T-cell (primary cell): Measurements from ENCODE around the gene FAM177B. TPM values are rescaled to one million over a fixed set of nuclear protein-coding genes. Genes with fewer than 3 reads are reported as not detected.
A peak's percentile ranks its signal among the peaks of the same experiment; 100 is the strongest.

Experiments used
- ATAC-seq, 4 experiments: fragments of 200-7000 bp in 3 of 4; fragments of 150-1000 bp in 1 of 4; cut with Tn5 transposase; replicated peaks in 1 of 4; 1 replicate in 3 of 4; 2 replicates in 1 of 4; pipeline ENCODE4 v1.10.0; 2021; ENCODE audit warnings: moderate library complexity in 3 of 4, mild to moderate bottlenecking in 2 of 4, moderate number of reproducible peaks in 1 of 4
- CTCF ChIA-PET, 2 donors: fragments of 300-600 bp; sonication (Branson Sonifier 250); formaldehyde crosslinking; loops; one replicate each; lab custom pipeline; 2022; ENCODE audit warnings: antibody characterized with exemption in 2 of 2; lab: Charles Lee
- POLR2A ChIA-PET, 2 donors: fragments of 300-600 bp; sonication (Branson Sonifier 250); formaldehyde crosslinking; loops; one replicate each; lab custom pipeline; 2022; ENCODE audit warnings: antibody characterized with exemption in 2 of 2; lab: Charles Lee
- DNase-seq, 35 experiments: peaks; one replicate each; pipeline versions ENCODE4 v3.0.0 to v3.0.0-alpha.2; 2013 to 2023
- H3K27ac ChIP-seq: one replicate; pipeline ENCODE4 v1.5.1; 2013; ENCODE audit warnings: low read length
- H3K27me3 ChIP-seq, 2 experiments: replicated peaks in 1 of 2; 1 replicate in 1 of 2; 2 replicates in 1 of 2; pipeline versions ENCODE4 v1.6.1 to v1.7.0; 2013; ENCODE audit warnings: low read length in 1 of 2, mixed read lengths in 1 of 2; ENCODE audit not compliant: control insufficient read depth in 2 of 2, insufficient read depth in 2 of 2; ENCODE audit errors: extremely low read depth in 1 of 2
- H3K36me3 ChIP-seq, 2 donors: 1 replicate in 1 of 2; 2 replicates in 1 of 2; pipeline versions ENCODE4 v1.6.1 to v1.7.0; 2013; ENCODE audit warnings: low read length in 1 of 2; ENCODE audit not compliant: control insufficient read depth in 2 of 2, insufficient read depth in 1 of 2; ENCODE audit errors: extremely low read depth in 1 of 2
- H3K4me1 ChIP-seq, 2 experiments: 1 replicate in 1 of 2; 2 replicates in 1 of 2; pipeline versions ENCODE4 v1.6.1 to v1.7.0; 2013; ENCODE audit warnings: low read length in 2 of 2, mixed read lengths in 1 of 2; ENCODE audit not compliant: insufficient read depth in 2 of 2, control insufficient read depth in 1 of 2; ENCODE audit errors: extremely low read depth in 1 of 2
- H3K4me3 ChIP-seq, 2 donors: 1 replicate in 1 of 2; 2 replicates in 1 of 2; pipeline versions ENCODE4 v1.5.1 to v1.7.0; 2013; ENCODE audit warnings: mild to moderate bottlenecking in 2 of 2, low read length in 1 of 2, moderate library complexity in 1 of 2; ENCODE audit not compliant: control insufficient read depth in 1 of 2; ENCODE audit errors: extremely low read depth in 1 of 2
- H3K9me3 ChIP-seq: 2 replicates; pipeline ENCODE4 v1.7.0; 2013
- H3K27ac Mint-ChIP-seq, 2 donors: one replicate each; pipeline ENCODE4 v1.8.0; 2020 to 2021; ENCODE audit warnings: mild to moderate bottlenecking in 2 of 2, mixed read lengths in 2 of 2
- H3K27me3 Mint-ChIP-seq, 2 donors: one replicate each; pipeline ENCODE4 v1.8.0; 2021 to 2022; ENCODE audit warnings: mixed read lengths in 2 of 2
- H3K36me3 Mint-ChIP-seq: one replicate; pipeline ENCODE4 v1.8.0; 2021; ENCODE audit warnings: mixed read lengths
- H3K4me1 Mint-ChIP-seq, 3 donors: one replicate each; pipeline ENCODE4 v1.8.0; 2020 to 2022; ENCODE audit warnings: mixed read lengths in 3 of 3, mild to moderate bottlenecking in 1 of 3
- H3K4me3 Mint-ChIP-seq, 3 donors: one replicate each; pipeline ENCODE4 v1.8.0; 2020 to 2022; ENCODE audit warnings: mild to moderate bottlenecking in 3 of 3, mixed read lengths in 3 of 3, moderate library complexity in 3 of 3
- H3K9me3 Mint-ChIP-seq, 3 donors: one replicate each; pipeline ENCODE4 v1.8.0; 2020 to 2022; ENCODE audit warnings: mixed read lengths in 3 of 3
- WGBS: methylation state at CpG from one replicate; pipeline ENCODE4 v1.1.5; 2013; ENCODE audit warnings: missing lambda C conversion rate; ENCODE audit not compliant: insufficient coverage; 5-methylcytosine and 5-hydroxymethylcytosine counted together
- total RNA-seq, 35 experiments: library from RNA in 6 of 35; stranded (reverse) in 6 of 35; fragments of 120-200 nt in 1 of 35; gene quantifications; one replicate each; pipeline versions ENCODE4 v1.2.1 to v1.2.4 and lab custom pipeline; 2013 to 2026

The FAM177B gene
- total RNA-seq, 5 donors from 2014 or later (not counting 1 experiment from before 2014, with no cell fraction given) = 0.58 to 3.3 (median 0.60) TPM

- Mint-ChIP-seq H3K4me1 (no peaks in the 10 kb centered on the region), H3K36me3 (no peaks in the 10 kb centered on the region), H3K4me3 (no peak overlapping the region), H3K27ac (no peak overlapping the region), H3K9me3 (peaks cover 0 to 8% (median 0%) of the 10 kb centered on the region in 3 donors), H3K27me3 (peaks cover 0 to 4% of the 10 kb centered on the region in 2 donors)
- no peaks in the 10 kb centered on the region for H3K27me3 ChIP-seq
- DNase-seq = no peak
- CTCF ChIA-PET = interaction anchor here in 1 of 2 donors (0.6 kb wide), 1 partner anchor 11 kb away, joined by 10 read pairs; no protein-coding TSS in a partner anchor
- no peaks in the 10 kb centered on the region for H3K36me3 ChIP-seq
- ATAC-seq = no peak
- POLR2A ChIA-PET = no interaction called here
- no peaks in the 10 kb centered on the region for H3K9me3 ChIP-seq
- H3K4me1 ChIP-seq = no peaks in the 10 kb centered on the region
- H3K27ac ChIP-seq = no peak overlapping the region
- no CpG with 5 or more reads among the region's 4 CpGs for WGBS
- H3K4me3 ChIP-seq = no peak overlapping the region
Measured at GRCh38 chr1:222790520-222790919, 53.5 kb downstream of the FAM177B start.

GRCh38 chr1:222791006-222791710 is 54.2 kb downstream of the FAM177B start:
- Mint-ChIP-seq H3K4me3 (no peak overlapping the region), H3K27me3 (peaks cover 0 to 4% of the 10 kb centered on the region in 2 donors), H3K9me3 (peaks cover 0 to 8% (median 0%) of the 10 kb centered on the region in 3 donors), H3K4me1 (no peaks in the 10 kb centered on the region), H3K27ac (no peak overlapping the region), H3K36me3 (no peaks in the 10 kb centered on the region)
- ChIA-PET CTCF (no interaction called here), POLR2A (interaction anchor here in 1 of 2 donors (0.5 kb wide), 1 partner anchor 40 kb away, joined by 3 read pairs; no protein-coding TSS in a partner anchor)
- H3K27me3 ChIP-seq = no peaks in the 10 kb centered on the region
- H3K4me3 ChIP-seq = no peak overlapping the region
- H3K36me3 ChIP-seq = no peaks in the 10 kb centered on the region
- no peak overlapping the region for H3K27ac ChIP-seq
- H3K4me1 ChIP-seq = no peaks in the 10 kb centered on the region
- DNase-seq = no peak
- 93% methylated on average over 2 of the region's 4 CpGs for WGBS
- ATAC-seq = no peak
- H3K9me3 ChIP-seq = no peaks in the 10 kb centered on the region

GRCh38 chr1:222792744-222793143 is 55.7 kb downstream of the FAM177B start:
- no peak overlapping the region for H3K4me3 ChIP-seq
- no peaks in the 10 kb centered on the region for H3K4me1 ChIP-seq
- no peaks in the 10 kb centered on the region for H3K4me1 Mint-ChIP-seq
- no peak overlapping the region for H3K27ac ChIP-seq
- no peak overlapping the region for H3K27ac Mint-ChIP-seq
- ATAC-seq = peak in 1 of 4 experiments; percentile 36
- no peaks in the 10 kb centered on the region for H3K9me3 ChIP-seq
- peak in 1 of 35 experiments; percentile 50 for DNase-seq
- ChIA-PET POLR2A (interaction anchor here in 1 of 2 donors (0.6 kb wide), 1 partner anchor 331 kb away, joined by 4 read pairs; no protein-coding TSS in a partner anchor), CTCF (interaction anchor here (0.9 to 1.3 kb wide), 4 partner anchors 289 to 338 kb away, joined by 3 to 9 read pairs (median 4); no protein-coding TSS in a partner anchor)
- H3K27me3 ChIP-seq = no peaks in the 10 kb centered on the region
- peaks cover 0 to 8% (median 0%) of the 10 kb centered on the region in 3 donors for H3K9me3 Mint-ChIP-seq
- H3K4me3 Mint-ChIP-seq = no peak overlapping the region
- peaks cover 0 to 2% of the 10 kb centered on the region in 2 donors for H3K27me3 Mint-ChIP-seq
- no CpG with 5 or more reads among the region's 2 CpGs for WGBS
- H3K36me3 ChIP-seq = no peaks in the 10 kb centered on the region
- no peaks in the 10 kb centered on the region for H3K36me3 Mint-ChIP-seq

- Histone ChIP-seq H3K27me3 (no peaks in the 10 kb centered on the region), H3K4me1 (peaks cover 0 to 3% of the 10 kb centered on the region in 2 experiments), H3K36me3 (no peaks in the 10 kb centered on the region), H3K4me3 (no peak overlapping the region), H3K27ac (no peak overlapping the region), H3K9me3 (no peaks in the 10 kb centered on the region)
- ChIA-PET CTCF (no interaction called here), POLR2A (no interaction called here)
- peaks cover 5 to 6% (median 5%) of the 10 kb centered on the region in 3 donors for H3K4me1 Mint-ChIP-seq
- ATAC-seq (no peak), DNase-seq (no peak)
- H3K36me3 Mint-ChIP-seq = no peaks in the 10 kb centered on the region
- H3K27ac Mint-ChIP-seq = no peak overlapping the region
- no peak overlapping the region for H3K4me3 Mint-ChIP-seq
- H3K9me3 Mint-ChIP-seq = peaks cover 0 to 3% (median 0%) of the 10 kb centered on the region in 3 donors
- peaks cover 0 to 2% of the 10 kb centered on the region in 2 donors for H3K27me3 Mint-ChIP-seq
- WGBS = 73% methylated on average over 6 of the region's 6 CpGs
Measured at GRCh38 chr1:222794656-222795474, 57.9 kb downstream of the FAM177B start.

GRCh38 chr1:222798116-222798515 is 61.1 kb downstream of the FAM177B start:
- H3K36me3 ChIP-seq = no peaks in the 10 kb centered on the region
- POLR2A ChIA-PET = interaction anchor here (0.6 to 0.7 kb wide), 2 partner anchors 77 to 356 kb away, joined by 3 to 4 read pairs; no protein-coding TSS in a partner anchor
- Mint-ChIP-seq H3K27ac (no peak overlapping the region), H3K36me3 (no peaks in the 10 kb centered on the region), H3K4me3 (no peak overlapping the region), H3K4me1 (peaks cover 5 to 6% (median 5%) of the 10 kb centered on the region in 3 donors), H3K9me3 (no peaks in the 10 kb centered on the region), H3K27me3 (peaks cover 0 to 2% of the 10 kb centered on the region in 2 donors)
- no peak for ATAC-seq
- CTCF ChIA-PET = interaction anchor here (0.6 to 1.0 kb wide), 7 partner anchors 24 to 1436 kb away, joined by 3 to 12 read pairs (median 5); no protein-coding TSS in a partner anchor
- no peak overlapping the region for H3K4me3 ChIP-seq
- no peaks in the 10 kb centered on the region for H3K9me3 ChIP-seq
- no peak for DNase-seq
- H3K27ac ChIP-seq = no peak overlapping the region
- peaks cover 0 to 3% of the 10 kb centered on the region in 2 experiments for H3K4me1 ChIP-seq
- no peaks in the 10 kb centered on the region for H3K27me3 ChIP-seq

GRCh38 chr1:222798975-222799374 is 62.0 kb downstream of the FAM177B start:
- ATAC-seq (no peak), DNase-seq (no peak)
- Mint-ChIP-seq H3K9me3 (no peaks in the 10 kb centered on the region), H3K27ac (no peak overlapping the region), H3K27me3 (peaks cover 2 to 5% of the 10 kb centered on the region in 2 donors), H3K36me3 (no peaks in the 10 kb centered on the region), H3K4me1 (peaks cover 5 to 6% (median 5%) of the 10 kb centered on the region in 3 donors), H3K4me3 (no peak overlapping the region)
- peaks cover 0 to 3% of the 10 kb centered on the region in 2 experiments for H3K4me1 ChIP-seq
- no peak overlapping the region for H3K27ac ChIP-seq
- H3K27me3 ChIP-seq = no peaks in the 10 kb centered on the region
- H3K36me3 ChIP-seq = no peaks in the 10 kb centered on the region
- ChIA-PET CTCF (no interaction called here), POLR2A (no interaction called here)
- WGBS = no CpG with 5 or more reads among the region's 4 CpGs
- no peak overlapping the region for H3K4me3 ChIP-seq
- no peaks in the 10 kb centered on the region for H3K9me3 ChIP-seq
